Right lobe of liver (tissue), 4 donors: ENCODE results near the gene TIMP3.

Experiments
- POLR2A ChIP-seq: fragments of 450-650 bp; IDR thresholded peaks from one replicate; pipeline ENCODE4 v1.6.1; 2017; ENCODE audit warnings: antibody characterized with exemption, mild to moderate bottlenecking
- TF ChIP-seq, protein P1 (sequence below), 4 donors: fragments of 200-600 bp in 3 of 4; fragments of 450-650 bp in 1 of 4; IDR thresholded peaks; one replicate each; pipeline versions ENCODE4 v1.5.1 to v1.8.0; 2016 to 2022; ENCODE audit warnings: antibody characterized with exemption in 4 of 4, mild to moderate bottlenecking in 2 of 4
- donor health status: DM: no; HTN: no; CAD: no.
- donor health status: DM: no; HTN: no; CAD: no.
- donor health status: DM: no; HTN: yes; CAD: no.

DNA sequence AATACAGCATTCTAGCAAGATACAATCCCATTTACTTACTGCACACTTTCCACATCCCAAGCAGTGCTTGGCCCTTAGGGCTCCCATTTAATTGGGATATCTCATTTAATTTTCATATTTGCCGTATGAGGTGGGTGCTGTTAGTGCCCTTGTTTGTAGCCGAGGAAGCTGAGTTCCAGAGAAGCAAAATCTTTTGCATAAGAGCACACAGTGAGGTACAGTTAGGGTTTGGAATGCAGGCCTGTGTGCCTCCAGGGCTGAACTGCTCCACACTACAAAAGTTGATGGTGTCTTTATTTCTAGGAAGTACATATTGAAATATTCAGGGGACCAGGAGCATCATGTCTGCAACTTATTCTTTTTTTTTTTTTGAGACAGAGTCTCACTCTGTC lies 15.5 kb upstream of the TIMP3 start:
- TF ChIP-seq, protein P1, sequence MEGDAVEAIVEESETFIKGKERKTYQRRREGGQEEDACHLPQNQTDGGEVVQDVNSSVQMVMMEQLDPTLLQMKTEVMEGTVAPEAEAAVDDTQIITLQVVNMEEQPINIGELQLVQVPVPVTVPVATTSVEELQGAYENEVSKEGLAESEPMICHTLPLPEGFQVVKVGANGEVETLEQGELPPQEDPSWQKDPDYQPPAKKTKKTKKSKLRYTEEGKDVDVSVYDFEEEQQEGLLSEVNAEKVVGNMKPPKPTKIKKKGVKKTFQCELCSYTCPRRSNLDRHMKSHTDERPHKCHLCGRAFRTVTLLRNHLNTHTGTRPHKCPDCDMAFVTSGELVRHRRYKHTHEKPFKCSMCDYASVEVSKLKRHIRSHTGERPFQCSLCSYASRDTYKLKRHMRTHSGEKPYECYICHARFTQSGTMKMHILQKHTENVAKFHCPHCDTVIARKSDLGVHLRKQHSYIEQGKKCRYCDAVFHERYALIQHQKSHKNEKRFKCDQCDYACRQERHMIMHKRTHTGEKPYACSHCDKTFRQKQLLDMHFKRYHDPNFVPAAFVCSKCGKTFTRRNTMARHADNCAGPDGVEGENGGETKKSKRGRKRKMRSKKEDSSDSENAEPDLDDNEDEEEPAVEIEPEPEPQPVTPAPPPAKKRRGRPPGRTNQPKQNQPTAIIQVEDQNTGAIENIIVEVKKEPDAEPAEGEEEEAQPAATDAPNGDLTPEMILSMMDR (IDR thresholded peaks at IDR 0.05) = no peak
- TF ChIP-seq POLR2A = no peak
